H9 (cell line): Measurements from ENCODE around the gene SLIT1. TPM values are rescaled to one million over a fixed set of nuclear protein-coding genes. Genes with fewer than 3 reads are reported as not detected.
A peak's percentile ranks its signal among the peaks of the same experiment; 100 is the strongest.

Experiments used
- DNase-seq: peaks from one replicate; pipeline ENCODE4 v3.0.0-alpha.2; 2017
- H2AFZ ChIP-seq: one replicate; pipeline ENCODE4 v1.6.1; 2013; ENCODE audit warnings: mild to moderate bottlenecking, low read length, control low read depth, moderate library complexity
- H2AK5ac ChIP-seq: 2 replicates; pipeline ENCODE4 v1.6.1; 2013; ENCODE audit warnings: low read length, control low read depth, mixed read lengths; ENCODE audit not compliant: insufficient read length
- H2BK120ac ChIP-seq: one replicate; pipeline ENCODE4 v1.6.1; 2013; ENCODE audit warnings: low read depth, mild to moderate bottlenecking, low read length, control low read depth, inconsistent platforms; ENCODE audit not compliant: poor library complexity, severe bottlenecking
- H2BK12ac ChIP-seq: 2 replicates; pipeline ENCODE4 v1.6.1; 2013; ENCODE audit warnings: low read length, control low read depth, mixed read lengths, low read depth; ENCODE audit not compliant: insufficient read length
- H2BK15ac ChIP-seq: 2 replicates; pipeline ENCODE4 v1.6.1; 2013; ENCODE audit warnings: low read depth, low read length, control low read depth
- H2BK20ac ChIP-seq: one replicate; pipeline ENCODE4 v1.6.1; 2013; ENCODE audit warnings: low read depth, mild to moderate bottlenecking, low read length, control low read depth, inconsistent platforms; ENCODE audit not compliant: poor library complexity, severe bottlenecking
- H2BK5ac ChIP-seq: 2 replicates; pipeline ENCODE4 v1.6.1; 2013; ENCODE audit warnings: low read length, control low read depth, mixed read lengths; ENCODE audit not compliant: insufficient read length
- H3K14ac ChIP-seq: 2 replicates; pipeline ENCODE4 v1.6.1; 2013; ENCODE audit warnings: low read length, control low read depth; ENCODE audit not compliant: insufficient read depth
- H3K18ac ChIP-seq: 2 replicates; pipeline ENCODE4 v1.6.1; 2013; ENCODE audit warnings: low read depth, mild to moderate bottlenecking, mixed read lengths, low read length, control low read depth; ENCODE audit not compliant: insufficient read length
- H3K23ac ChIP-seq: 2 replicates; pipeline ENCODE4 v1.6.1; 2013; ENCODE audit warnings: low read length, control low read depth, mixed read lengths, low read depth; ENCODE audit not compliant: insufficient read length
- H3K23me2 ChIP-seq: 2 replicates; pipeline ENCODE4 v1.6.1; 2013; ENCODE audit warnings: low read depth, mild to moderate bottlenecking, mixed read lengths, low read length, control low read depth; ENCODE audit not compliant: insufficient read length, poor library complexity, severe bottlenecking
- H3K27ac ChIP-seq: 2 replicates; pipeline ENCODE4 v1.5.1; 2013; ENCODE audit warnings: low read length, control low read depth, mixed read lengths, low read depth; ENCODE audit not compliant: insufficient read length
- H3K27me3 ChIP-seq: 2 replicates; pipeline ENCODE4 v1.6.1; 2013; ENCODE audit warnings: low read length, control low read depth, inconsistent platforms; ENCODE audit not compliant: insufficient read depth
- H3K4ac ChIP-seq: 2 replicates; pipeline ENCODE4 v1.6.1; 2013; ENCODE audit warnings: low read depth, mild to moderate bottlenecking, control low read depth, inconsistent platforms, low read length, moderate library complexity
- H3K4me1 ChIP-seq: 2 replicates; pipeline ENCODE4 v1.6.1; 2013; ENCODE audit warnings: low read length, control low read depth, inconsistent platforms; ENCODE audit not compliant: insufficient read depth
- H3K4me2 ChIP-seq: 2 replicates; pipeline ENCODE4 v1.6.1; 2013; ENCODE audit warnings: low read length, control low read depth, mixed read lengths; ENCODE audit not compliant: insufficient read length, insufficient read depth
- H3K56ac ChIP-seq: 2 replicates; pipeline ENCODE4 v1.6.1; 2013; ENCODE audit warnings: low read depth, mild to moderate bottlenecking, mixed read lengths, low read length, control low read depth; ENCODE audit not compliant: insufficient read length
- H3K79me1 ChIP-seq: 2 replicates; pipeline ENCODE4 v1.6.1; 2013; ENCODE audit warnings: low read depth, mild to moderate bottlenecking, moderate library complexity, low read length, control low read depth, inconsistent platforms; ENCODE audit not compliant: insufficient read depth, poor library complexity, severe bottlenecking
- H3K79me2 ChIP-seq: 2 replicates; pipeline ENCODE4 v1.6.1; 2013; ENCODE audit warnings: low read length, control low read depth, inconsistent platforms; ENCODE audit not compliant: insufficient read depth
- H3K9ac ChIP-seq: 2 replicates; pipeline ENCODE4 v1.6.1; 2013; ENCODE audit warnings: low read length, control low read depth, mixed read lengths; ENCODE audit not compliant: insufficient read length; ENCODE audit errors: extremely low read depth
- H3K9me3 ChIP-seq: one replicate; pipeline ENCODE4 v1.6.1; 2013; ENCODE audit warnings: low read depth, low read length, inconsistent platforms; ENCODE audit not compliant: control insufficient read depth
- H3T11ph ChIP-seq: one replicate; pipeline ENCODE4 v1.6.1; 2013; ENCODE audit warnings: mild to moderate bottlenecking, low read length, control low read depth, inconsistent platforms
- H4K20me1 ChIP-seq: one replicate; pipeline ENCODE4 v1.6.1; 2013; ENCODE audit not compliant: control insufficient read depth, insufficient read length, insufficient read depth
- H4K5ac ChIP-seq: 2 replicates; pipeline ENCODE4 v1.6.1; 2013; ENCODE audit warnings: low read depth, mild to moderate bottlenecking, mixed read lengths, low read length, control low read depth; ENCODE audit not compliant: insufficient read length
- H4K8ac ChIP-seq: replicated peaks from 2 replicates; pipeline ENCODE4 v1.6.1; 2013; ENCODE audit warnings: low read length, control low read depth, mixed read lengths, low read depth; ENCODE audit not compliant: insufficient read length
- H4K91ac ChIP-seq: 2 replicates; pipeline ENCODE4 v1.6.1; 2013; ENCODE audit warnings: low read depth, mild to moderate bottlenecking, moderate library complexity, mixed read lengths, low read length, control low read depth; ENCODE audit not compliant: insufficient read length
- H3K27ac Mint-ChIP-seq, 3 experiments: 2 replicates in 2 of 3; 3 replicates in 1 of 3; pipeline ENCODE4 v1.8.0; 2020 to 2021; ENCODE audit warnings: mixed read lengths in 3 of 3, mild to moderate bottlenecking in 1 of 3, moderate library complexity in 1 of 3
- H3K27me3 Mint-ChIP-seq: 2 replicates; pipeline ENCODE4 v1.8.0; 2021; ENCODE audit warnings: low read depth, mild to moderate bottlenecking, moderate library complexity, mixed read lengths
- H3K36me3 Mint-ChIP-seq, 3 experiments: 2 replicates in 2 of 3; 3 replicates in 1 of 3; pipeline ENCODE4 v1.8.0; 2020 to 2021; ENCODE audit warnings: low read depth in 3 of 3, mixed read lengths in 3 of 3; ENCODE audit not compliant: insufficient read depth in 1 of 3
- H3K4me1 Mint-ChIP-seq, 2 experiments: 2 replicates each; pipeline ENCODE4 v1.8.0; 2020; ENCODE audit warnings: mixed read lengths in 2 of 2
- H3K4me3 Mint-ChIP-seq, 2 experiments: 2 replicates in 1 of 2; 3 replicates in 1 of 2; pipeline ENCODE4 v1.8.0; 2020 to 2021; ENCODE audit warnings: mild to moderate bottlenecking in 2 of 2, mixed read lengths in 2 of 2, moderate library complexity in 1 of 2
- H3K9me3 Mint-ChIP-seq, 2 experiments: 2 replicates in 1 of 2; 3 replicates in 1 of 2; pipeline ENCODE4 v1.8.0; 2020; ENCODE audit warnings: mild to moderate bottlenecking in 2 of 2, mixed read lengths in 2 of 2, moderate library complexity in 1 of 2
- WGBS: extraction: QIAGEN DNeasy Blood & Tissue Kit; methylation state at CpG from one replicate; pipeline ENCODE4 v1.1.7; 2013; ENCODE audit warnings: missing lambda C conversion rate, low lambda C conversion rate, mixed read lengths; ENCODE audit not compliant: insufficient read length; ENCODE audit errors: extremely low coverage; 5-methylcytosine and 5-hydroxymethylcytosine counted together
- total RNA-seq: library from RNA; stranded (reverse); gene quantifications from 2 replicates; pipeline ENCODE4 v1.2.1, GENCODE V29; 2021
- TF ChIP-seq, protein P1 (sequence below): fragments of 200-600 bp; sonication (generic); conservative IDR thresholded peaks from 3 replicates; pipeline ENCODE4 v1.8.0; 2021; ENCODE audit warnings: antibody characterized with exemption, mild to moderate bottlenecking

The SLIT1 gene
- total RNA-seq, 1 experiment from 2014 or later: 0.57 TPM

DNA sequence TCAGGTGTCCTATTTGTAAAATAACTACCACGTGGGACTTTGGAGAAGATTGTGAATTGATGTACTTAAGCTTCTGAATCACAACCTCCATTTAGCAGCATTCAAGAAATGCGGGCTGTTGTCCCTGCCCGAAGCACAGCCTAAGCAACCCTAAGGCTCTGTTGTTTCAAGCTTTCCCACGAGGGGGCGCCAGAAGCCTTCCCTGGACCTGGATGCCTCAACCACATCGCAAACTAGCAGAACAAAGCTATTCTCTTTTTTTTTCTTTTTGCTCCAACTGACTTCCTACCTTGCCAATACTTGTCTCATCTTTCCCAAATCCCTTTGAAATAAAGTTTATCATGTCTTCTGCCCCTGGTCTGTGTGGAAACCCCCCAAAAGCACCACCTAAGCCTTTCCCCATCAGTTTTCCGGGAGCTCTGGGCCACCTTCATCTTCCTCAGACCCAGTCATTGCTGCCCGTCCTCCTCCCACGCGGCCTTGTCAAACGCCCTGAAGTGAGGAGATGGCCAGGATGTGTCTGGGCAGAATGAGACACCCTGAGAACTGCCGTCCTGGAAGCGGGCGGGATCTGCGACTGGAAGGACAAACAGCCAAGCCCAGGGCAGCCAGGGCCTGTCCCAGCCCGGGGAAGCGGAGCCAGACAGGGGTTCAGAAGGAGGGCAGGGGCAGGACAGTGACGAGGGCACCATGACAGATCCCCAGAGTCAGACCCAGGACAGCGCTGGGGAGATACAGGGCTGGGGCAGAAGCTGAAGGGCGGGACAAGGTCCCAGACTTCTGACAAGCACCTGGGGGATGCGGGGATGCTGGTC is 112.7 kb downstream of the SLIT1 start:
- H2BK12ac ChIP-seq: no peak overlapping the region
- H3K36me3 Mint-ChIP-seq: peaks cover 0 to 5% (median 4%) of the 10 kb centered on the region in 3 experiments; a peak in 3 of 7 replicates
- peak; percentile 85 for DNase-seq
- no peak overlapping the region for H2AK5ac ChIP-seq
- no peak overlapping the region for H3T11ph ChIP-seq
- no peak overlapping the region for H3K56ac ChIP-seq
- peaks cover 25% of the 10 kb centered on the region for H3K27me3 Mint-ChIP-seq
- no CpG with 5 or more reads among the region's 21 CpGs for WGBS
- peaks cover 5 to 7% of the 10 kb centered on the region in 2 experiments; a peak in 2 of 5 replicates for H3K9me3 Mint-ChIP-seq
- H4K5ac ChIP-seq: no peak overlapping the region
- H3K4ac ChIP-seq: no peak overlapping the region
- H3K4me1 Mint-ChIP-seq: peaks cover 27 to 32% of the 10 kb centered on the region in 2 experiments
- no peaks in the 10 kb centered on the region for H3K23me2 ChIP-seq
- TF ChIP-seq, protein P1, sequence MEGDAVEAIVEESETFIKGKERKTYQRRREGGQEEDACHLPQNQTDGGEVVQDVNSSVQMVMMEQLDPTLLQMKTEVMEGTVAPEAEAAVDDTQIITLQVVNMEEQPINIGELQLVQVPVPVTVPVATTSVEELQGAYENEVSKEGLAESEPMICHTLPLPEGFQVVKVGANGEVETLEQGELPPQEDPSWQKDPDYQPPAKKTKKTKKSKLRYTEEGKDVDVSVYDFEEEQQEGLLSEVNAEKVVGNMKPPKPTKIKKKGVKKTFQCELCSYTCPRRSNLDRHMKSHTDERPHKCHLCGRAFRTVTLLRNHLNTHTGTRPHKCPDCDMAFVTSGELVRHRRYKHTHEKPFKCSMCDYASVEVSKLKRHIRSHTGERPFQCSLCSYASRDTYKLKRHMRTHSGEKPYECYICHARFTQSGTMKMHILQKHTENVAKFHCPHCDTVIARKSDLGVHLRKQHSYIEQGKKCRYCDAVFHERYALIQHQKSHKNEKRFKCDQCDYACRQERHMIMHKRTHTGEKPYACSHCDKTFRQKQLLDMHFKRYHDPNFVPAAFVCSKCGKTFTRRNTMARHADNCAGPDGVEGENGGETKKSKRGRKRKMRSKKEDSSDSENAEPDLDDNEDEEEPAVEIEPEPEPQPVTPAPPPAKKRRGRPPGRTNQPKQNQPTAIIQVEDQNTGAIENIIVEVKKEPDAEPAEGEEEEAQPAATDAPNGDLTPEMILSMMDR: peak; percentile 98
- H3K18ac ChIP-seq: no peak overlapping the region
- H3K27ac Mint-ChIP-seq: no peak overlapping the region
- H3K4me1 ChIP-seq: no peaks in the 10 kb centered on the region
- H3K79me1 ChIP-seq: no peaks in the 10 kb centered on the region
- no peak overlapping the region for H2BK15ac ChIP-seq
- no peak overlapping the region for H3K23ac ChIP-seq
- no peaks in the 10 kb centered on the region for H4K20me1 ChIP-seq
- H2BK5ac ChIP-seq: no peak overlapping the region
- H2BK20ac ChIP-seq: no peak overlapping the region
- no peak overlapping the region for H4K91ac ChIP-seq
- no peak overlapping the region for H2AFZ ChIP-seq
- no peaks in the 10 kb centered on the region for H3K27me3 ChIP-seq
- no peaks in the 10 kb centered on the region for H3K79me2 ChIP-seq
- H3K9ac ChIP-seq: no peak overlapping the region
- no peak overlapping the region for H3K14ac ChIP-seq
- no peak overlapping the region for H3K4me2 ChIP-seq
- no peak overlapping the region for H4K8ac ChIP-seq
- H3K4me3 Mint-ChIP-seq: no peak overlapping the region
- H3K27ac ChIP-seq: no peak overlapping the region
- no peak overlapping the region for H2BK120ac ChIP-seq
- H3K9me3 ChIP-seq: no peaks in the 10 kb centered on the region
